Gastrocnemius medialis (tissue), 4 donors: ENCODE data around the gene HYAL2. TPM values are rescaled to one million over a fixed set of nuclear protein-coding genes. Genes with fewer than 3 reads are reported as not detected.

ENCODE experiments used
- ATAC-seq, 2 donors: fragments of 150-250 bp; one replicate each; pipeline ENCODE4 v1.9.1; 2016
- DNase-seq, 2 donors: peaks; one replicate each; pipeline ENCODE4 v3.0.0-alpha.2; 2019
- H3K27ac ChIP-seq, 4 donors: fragments of 200-600 bp; sonication (generic); 1 replicate in 1 of 4; 2 replicates in 3 of 4; pipeline ENCODE4 v1.5.1; 2016 to 2018; ENCODE audit warnings: mild to moderate bottlenecking in 2 of 4, moderate library complexity in 1 of 4
- H3K27me3 ChIP-seq, 3 donors: fragments of 200-600 bp; sonication (generic) in 2 of 3; 1 replicate in 1 of 3; 2 replicates in 2 of 3; pipeline versions ENCODE4 v1.5.1 to v1.6.0; 2016 to 2019; ENCODE audit warnings: mild to moderate bottlenecking in 1 of 3, moderate library complexity in 1 of 3
- H3K36me3 ChIP-seq, 2 donors: fragments of 200-600 bp; sonication (generic) in 1 of 2; one replicate each; pipeline ENCODE4 v1.5.1; 2017 to 2018
- H3K4me1 ChIP-seq, 2 donors: fragments of 200-600 bp; sonication (generic) in 1 of 2; one replicate each; pipeline ENCODE4 v1.5.1; 2016 to 2017; ENCODE audit warnings: mild to moderate bottlenecking in 2 of 2
- H3K4me3 ChIP-seq, 4 donors: fragments of 200-600 bp; sonication (generic) in 3 of 4; 1 replicate in 1 of 4; 2 replicates in 3 of 4; pipeline ENCODE4 v1.5.1; 2016 to 2019; ENCODE audit warnings: mild to moderate bottlenecking in 2 of 4
- H3K9me3 ChIP-seq, 3 donors: fragments of 200-600 bp; sonication (generic) in 2 of 3; 1 replicate in 1 of 3; 2 replicates in 2 of 3; pipeline ENCODE4 v1.5.1; 2016 to 2019
- CTCF ChIP-seq, 5 experiments: fragments of 450-650 bp in 3 of 5; fragments of 200-600 bp in 2 of 5; sonication (generic) in 2 of 5; IDR thresholded peaks in 4 of 5; conservative IDR thresholded peaks in 1 of 5; 1 replicate in 4 of 5; 2 replicates in 1 of 5; pipeline ENCODE4 v1.5.1; 2016 to 2019; ENCODE audit warnings: antibody characterized with exemption in 5 of 5, mild to moderate bottlenecking in 3 of 5, moderate library complexity in 3 of 5
- POLR2A ChIP-seq, 2 donors: fragments of 450-650 bp; IDR thresholded peaks; one replicate each; pipeline ENCODE4 v1.6.1; 2017; ENCODE audit warnings: antibody characterized with exemption in 2 of 2, mild to moderate bottlenecking in 2 of 2, moderate library complexity in 2 of 2
- in situ Hi-C, 4 donors: fragments of 200-750 bp; cut with MboI; loops; one replicate each; pipeline versions ENCODE4 v1.15.0 to v1.8.0; 2017; ENCODE audit warnings: low sequenced_read_pairs in 4 of 4
- intact Hi-C: fragments of 100-400 bp; cut with DNase I; formaldehyde crosslinking; loops from one replicate; pipeline ENCODE4 v1.15.1; 2023; ENCODE audit warnings: low total_unique reads
- total RNA-seq, 4 donors: library from RNA; depleted of rRNA; stranded (reverse); fragments of >200 nt; gene quantifications; one replicate each; pipeline versions ENCODE4 v1.1.0 to v1.2.3, GENCODE V29; 2016

The HYAL2 gene
- total RNA-seq, 4 donors from 2014 or later = 47.0 to 69.8 (median 65.4) TPM

DNA sequence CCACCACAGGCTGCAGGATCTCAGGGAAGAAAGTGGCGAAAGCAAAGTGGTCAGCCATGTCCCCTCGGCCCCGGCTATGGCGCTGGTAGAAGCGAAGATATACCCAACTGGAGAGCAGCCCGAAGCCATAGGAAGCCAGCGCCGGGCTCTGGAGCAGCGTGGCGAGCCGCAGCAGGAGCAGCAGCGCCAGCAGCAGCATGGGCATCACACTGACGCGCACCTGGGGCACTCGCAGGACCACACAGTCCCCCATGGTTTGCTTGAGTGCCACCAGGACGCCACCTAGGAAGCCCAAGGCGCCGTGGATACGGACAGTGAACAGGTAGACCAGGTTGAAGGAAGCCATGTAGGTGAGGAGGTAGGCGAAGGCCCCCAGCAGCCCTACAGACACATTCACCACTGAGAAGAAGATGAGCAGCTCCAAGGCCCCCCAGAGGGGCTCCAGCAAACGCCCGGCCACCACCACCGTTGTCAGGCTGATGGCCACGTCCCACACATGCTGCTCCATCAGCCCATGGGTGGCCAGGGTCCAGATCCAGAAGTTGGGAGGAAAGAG lies 35.9 kb upstream of the HYAL2 start:
- Histone ChIP-seq H3K27me3 (no peaks in the 10 kb centered on the region), H3K27ac (peak overlapping the region; percentile 93 to 97 (median 94)), H3K4me1 (peaks cover 40 to 43% of the 10 kb centered on the region in 2 donors), H3K4me3 (peak overlapping the region; percentile 79 to 99 (median 82)), H3K36me3 (peaks cover 0 to 35% of the 10 kb centered on the region in 2 donors), H3K9me3 (no peaks in the 10 kb centered on the region)
- TF ChIP-seq POLR2A (IDR thresholded peaks at IDR 0.05) (no peak), CTCF (IDR thresholded peaks at IDR 0.05 in 4 of 5, conservative IDR thresholded peaks at IDR 0.05 in 1 of 5) (no peak)
- intact Hi-C loops (loop anchor here (5.0 to 10.0 kb wide), 3 partner anchors 209 to 1036 kb away; partner anchors contain the start of genes C3orf18, CISH, HEMK1 and RBM15B), in situ Hi-C loops (loop anchor here in 1 of 4 donors (25.0 kb wide), 1 partner anchor 179 kb away; no protein-coding TSS in a partner anchor)
- no peak for ATAC-seq
- no peak for DNase-seq

DNA sequence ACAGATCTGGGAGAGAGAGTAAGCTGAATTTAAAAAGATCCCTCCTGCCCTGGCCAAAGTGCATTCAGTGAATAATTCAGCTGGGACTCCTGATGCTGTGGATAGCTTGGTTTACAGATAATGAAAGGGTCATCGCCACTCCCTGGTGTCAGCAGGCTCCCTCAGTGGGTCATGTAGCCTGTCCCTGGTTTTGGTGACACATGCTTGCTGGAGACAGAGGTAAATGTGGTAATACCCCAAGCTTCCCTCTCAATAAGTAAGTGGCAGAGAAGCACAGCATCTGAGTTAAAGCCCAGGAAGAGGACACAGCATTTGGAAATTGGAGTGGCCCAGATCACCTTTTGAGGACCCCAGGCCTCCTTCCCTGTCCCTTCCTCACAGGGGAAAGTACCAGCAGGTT lies 34.9 kb upstream of the HYAL2 start:
- no peak for ATAC-seq
- intact Hi-C loops (loop anchor here (5.0 to 10.0 kb wide), 3 partner anchors 210 to 1037 kb away; partner anchors contain the start of genes C3orf18, CISH, HEMK1 and RBM15B), in situ Hi-C loops (loop anchor here in 1 of 4 donors (25.0 kb wide), 1 partner anchor 180 kb away; no protein-coding TSS in a partner anchor)
- DNase-seq = no peak
- TF ChIP-seq CTCF (IDR thresholded peaks at IDR 0.05 in 4 of 5, conservative IDR thresholded peaks at IDR 0.05 in 1 of 5) (no peak), POLR2A (IDR thresholded peaks at IDR 0.05) (no peak)
- Histone ChIP-seq H3K4me1 (peaks cover 40 to 43% of the 10 kb centered on the region in 2 donors), H3K27ac (peak overlapping the region; percentile 93 to 97 (median 94)), H3K27me3 (no peaks in the 10 kb centered on the region), H3K36me3 (peaks cover 0 to 40% of the 10 kb centered on the region in 2 donors), H3K4me3 (peak overlapping the region; percentile 79 to 99 (median 82)), H3K9me3 (no peaks in the 10 kb centered on the region)

DNA sequence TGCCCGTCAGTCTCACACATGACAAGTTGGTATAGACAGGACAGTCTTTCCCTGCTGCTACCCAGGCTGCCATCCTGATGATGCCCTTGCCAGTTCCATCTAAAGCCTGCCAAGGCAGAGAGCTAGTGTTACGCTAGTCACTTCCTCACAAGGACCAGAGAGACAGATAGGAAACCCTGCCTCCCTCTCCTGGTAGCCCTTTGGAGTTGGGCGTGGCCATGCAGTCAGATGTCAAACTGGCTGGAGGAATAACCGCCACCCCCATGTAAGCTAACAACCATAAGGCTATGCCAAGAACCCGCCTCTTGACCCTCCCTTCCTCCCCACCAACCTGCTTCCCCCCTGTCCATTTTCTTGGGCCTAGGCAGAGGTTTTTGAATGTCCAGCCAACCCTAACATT lies 34.0 kb upstream of the HYAL2 start:
- H3K36me3 ChIP-seq = peaks cover 0 to 40% of the 10 kb centered on the region in 2 donors
- peak; percentile 30 to 70 for DNase-seq

DNA sequence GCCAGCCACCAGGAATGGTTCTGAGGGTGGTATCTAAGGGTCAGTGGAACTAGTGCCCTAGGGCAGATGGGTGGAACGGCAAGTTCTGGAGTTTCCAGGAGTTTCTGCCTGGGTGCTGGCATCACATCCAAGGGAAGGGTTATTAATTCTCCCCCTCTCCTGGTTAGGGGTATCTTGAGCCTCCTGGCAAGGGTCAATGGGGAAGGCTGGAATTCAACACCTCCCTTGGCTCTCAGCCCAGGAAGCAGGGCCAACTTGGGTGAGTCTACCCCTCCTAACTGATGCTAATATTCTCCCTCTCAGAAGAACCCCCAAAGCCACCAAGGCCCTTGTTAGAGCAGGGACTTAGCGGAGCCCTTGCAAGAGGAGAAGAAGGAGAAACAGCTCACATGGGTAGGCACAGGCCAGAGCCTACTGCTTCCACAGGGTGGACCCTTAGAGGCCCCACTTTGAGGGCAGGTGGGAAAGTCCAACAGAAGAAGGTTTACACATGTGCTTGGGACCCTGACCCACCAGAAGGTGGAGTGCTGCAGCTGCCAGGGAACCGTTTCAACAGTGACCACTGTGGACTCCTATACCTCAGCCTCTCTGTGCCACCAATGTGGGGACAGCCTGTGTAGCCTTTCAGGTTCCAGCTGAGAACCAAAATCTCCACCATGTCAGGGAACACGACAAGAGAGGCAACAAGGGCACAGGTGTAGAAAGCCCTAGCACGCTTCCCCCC lies 33.4 kb upstream of the HYAL2 start:
- Histone ChIP-seq H3K27ac (peak overlapping the region; percentile 93 to 97 (median 94)), H3K9me3 (no peaks in the 10 kb centered on the region), H3K4me3 (peak overlapping the region; percentile 79 to 99 (median 82)), H3K27me3 (no peaks in the 10 kb centered on the region), H3K36me3 (peaks cover 0 to 40% of the 10 kb centered on the region in 2 donors), H3K4me1 (peaks cover 53 to 55% of the 10 kb centered on the region in 2 donors)
- intact Hi-C loops = loop anchor here (5.0 to 10.0 kb wide), 3 partner anchors 211 to 1039 kb away; partner anchors contain the start of genes C3orf18, CISH, HEMK1 and RBM15B
- in situ Hi-C loops = loop anchor here in 1 of 4 donors (25.0 kb wide), 1 partner anchor 181 kb away; no protein-coding TSS in a partner anchor
- DNase-seq = no peak
- no peak for ATAC-seq
- no peak for TF ChIP-seq CTCF (IDR thresholded peaks at IDR 0.05 in 4 of 5, conservative IDR thresholded peaks at IDR 0.05 in 1 of 5)
- TF ChIP-seq POLR2A (IDR thresholded peaks at IDR 0.05) = no peak

More for the DNA sequence above, 34.0 kb upstream of the HYAL2 start:
- peak overlapping the region; percentile 93 to 97 (median 94) for H3K27ac ChIP-seq
- peak overlapping the region; percentile 79 to 99 (median 82) for H3K4me3 ChIP-seq
- H3K27me3 ChIP-seq = no peaks in the 10 kb centered on the region
- in situ Hi-C loops (loop anchor here in 1 of 4 donors (25.0 kb wide), 1 partner anchor 181 kb away; no protein-coding TSS in a partner anchor), intact Hi-C loops (loop anchor here (5.0 to 10.0 kb wide), 3 partner anchors 211 to 1038 kb away; partner anchors contain the start of genes C3orf18, CISH, HEMK1 and RBM15B)
- peaks cover 48 to 50% of the 10 kb centered on the region in 2 donors for H3K4me1 ChIP-seq
- TF ChIP-seq CTCF (IDR thresholded peaks at IDR 0.05 in 4 of 5, conservative IDR thresholded peaks at IDR 0.05 in 1 of 5) (no peak), POLR2A (IDR thresholded peaks at IDR 0.05) (no peak)
- H3K9me3 ChIP-seq = no peaks in the 10 kb centered on the region
- ATAC-seq = peak in 1 of 2 donors; percentile 40
